Measurements from ENCODE around the gene CDKAL1.

GRCh38 chr6:21141616-21142303 lies 607.5 kb downstream of the CDKAL1 start:
- TF ChIP-seq CTCF (IDR thresholded peaks at IDR 0.05) = no peak
- no peak for TF ChIP-seq POLR2A (IDR thresholded peaks at IDR 0.05)
